ENCODE measurements around the gene AGFG1.

DNA sequence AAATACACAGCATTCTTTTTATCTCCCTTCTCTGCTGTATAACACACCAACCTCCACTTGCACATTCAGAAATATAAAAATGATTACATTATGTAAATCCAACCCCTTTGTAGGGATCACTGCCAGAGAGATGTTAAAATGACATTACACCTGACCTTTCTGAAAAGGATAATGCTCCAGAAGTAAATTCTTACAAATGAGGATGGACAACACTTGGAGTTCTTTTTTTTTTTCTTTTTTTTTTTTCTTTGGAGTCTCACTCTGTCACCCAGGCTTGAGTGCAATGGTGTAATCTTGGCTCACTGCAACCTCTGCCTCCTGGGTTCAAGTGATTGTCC is 20.3 kb upstream of the AGFG1 start:
- no peak for TF ChIP-seq EGR1 (IDR thresholded peaks at IDR 0.05; ENCODE audit: low read depth)
- no peak for TF ChIP-seq POLR2A (IDR thresholded peaks at IDR 0.05; ENCODE audit: borderline replicate concordance, extremely low read depth, insufficient read depth, insufficient read length)
- TF ChIP-seq, protein P1, sequence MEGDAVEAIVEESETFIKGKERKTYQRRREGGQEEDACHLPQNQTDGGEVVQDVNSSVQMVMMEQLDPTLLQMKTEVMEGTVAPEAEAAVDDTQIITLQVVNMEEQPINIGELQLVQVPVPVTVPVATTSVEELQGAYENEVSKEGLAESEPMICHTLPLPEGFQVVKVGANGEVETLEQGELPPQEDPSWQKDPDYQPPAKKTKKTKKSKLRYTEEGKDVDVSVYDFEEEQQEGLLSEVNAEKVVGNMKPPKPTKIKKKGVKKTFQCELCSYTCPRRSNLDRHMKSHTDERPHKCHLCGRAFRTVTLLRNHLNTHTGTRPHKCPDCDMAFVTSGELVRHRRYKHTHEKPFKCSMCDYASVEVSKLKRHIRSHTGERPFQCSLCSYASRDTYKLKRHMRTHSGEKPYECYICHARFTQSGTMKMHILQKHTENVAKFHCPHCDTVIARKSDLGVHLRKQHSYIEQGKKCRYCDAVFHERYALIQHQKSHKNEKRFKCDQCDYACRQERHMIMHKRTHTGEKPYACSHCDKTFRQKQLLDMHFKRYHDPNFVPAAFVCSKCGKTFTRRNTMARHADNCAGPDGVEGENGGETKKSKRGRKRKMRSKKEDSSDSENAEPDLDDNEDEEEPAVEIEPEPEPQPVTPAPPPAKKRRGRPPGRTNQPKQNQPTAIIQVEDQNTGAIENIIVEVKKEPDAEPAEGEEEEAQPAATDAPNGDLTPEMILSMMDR (IDR thresholded peaks at IDR 0.05 in 2 of 3, conservative IDR thresholded peaks at IDR 0.05 in 1 of 3; ENCODE audit: borderline replicate concordance in 1 of 3, insufficient read depth in 1 of 3, low read depth in 2 of 3, low read length in 2 of 3), result no peak
- no peak for TF ChIP-seq POLR2AphosphoS5 (IDR thresholded peaks at IDR 0.05; ENCODE audit: low read depth, low read length)
- TF ChIP-seq, protein P2, sequence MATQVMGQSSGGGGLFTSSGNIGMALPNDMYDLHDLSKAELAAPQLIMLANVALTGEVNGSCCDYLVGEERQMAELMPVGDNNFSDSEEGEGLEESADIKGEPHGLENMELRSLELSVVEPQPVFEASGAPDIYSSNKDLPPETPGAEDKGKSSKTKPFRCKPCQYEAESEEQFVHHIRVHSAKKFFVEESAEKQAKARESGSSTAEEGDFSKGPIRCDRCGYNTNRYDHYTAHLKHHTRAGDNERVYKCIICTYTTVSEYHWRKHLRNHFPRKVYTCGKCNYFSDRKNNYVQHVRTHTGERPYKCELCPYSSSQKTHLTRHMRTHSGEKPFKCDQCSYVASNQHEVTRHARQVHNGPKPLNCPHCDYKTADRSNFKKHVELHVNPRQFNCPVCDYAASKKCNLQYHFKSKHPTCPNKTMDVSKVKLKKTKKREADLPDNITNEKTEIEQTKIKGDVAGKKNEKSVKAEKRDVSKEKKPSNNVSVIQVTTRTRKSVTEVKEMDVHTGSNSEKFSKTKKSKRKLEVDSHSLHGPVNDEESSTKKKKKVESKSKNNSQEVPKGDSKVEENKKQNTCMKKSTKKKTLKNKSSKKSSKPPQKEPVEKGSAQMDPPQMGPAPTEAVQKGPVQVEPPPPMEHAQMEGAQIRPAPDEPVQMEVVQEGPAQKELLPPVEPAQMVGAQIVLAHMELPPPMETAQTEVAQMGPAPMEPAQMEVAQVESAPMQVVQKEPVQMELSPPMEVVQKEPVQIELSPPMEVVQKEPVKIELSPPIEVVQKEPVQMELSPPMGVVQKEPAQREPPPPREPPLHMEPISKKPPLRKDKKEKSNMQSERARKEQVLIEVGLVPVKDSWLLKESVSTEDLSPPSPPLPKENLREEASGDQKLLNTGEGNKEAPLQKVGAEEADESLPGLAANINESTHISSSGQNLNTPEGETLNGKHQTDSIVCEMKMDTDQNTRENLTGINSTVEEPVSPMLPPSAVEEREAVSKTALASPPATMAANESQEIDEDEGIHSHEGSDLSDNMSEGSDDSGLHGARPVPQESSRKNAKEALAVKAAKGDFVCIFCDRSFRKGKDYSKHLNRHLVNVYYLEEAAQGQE (IDR thresholded peaks at IDR 0.05; ENCODE audit: low read depth), result no peak
- TF ChIP-seq YY1 (IDR thresholded peaks at IDR 0.05; ENCODE audit: extremely low read depth, insufficient replicate concordance, low read depth, low read length), result no peak
- TF ChIP-seq EZH2phosphoT487 (IDR thresholded peaks at IDR 0.05; ENCODE audit: borderline replicate concordance), result no peak

All from HCT116 (cell line).